K562 (cell line): ENCODE results near the gene NR1D2. TPM values are rescaled to one million over a fixed set of nuclear protein-coding genes. Genes with fewer than 3 reads are reported as not detected.

ENCODE experiments used
- CBFA2T2 ChIP-seq: fragments of 450-650 bp; conservative IDR thresholded peaks from 2 replicates; pipeline ENCODE4 v1.6.1; 2017; ENCODE audit warnings: mild to moderate bottlenecking
- CBX3 ChIP-seq, 2 experiments: IDR thresholded peaks; 1 replicate in 1 of 2; 2 replicates in 1 of 2; pipeline ENCODE4 v1.6.1; 2012; ENCODE audit warnings: inconsistent platforms in 2 of 2, low read length in 2 of 2, borderline replicate concordance in 1 of 2, control low read depth in 1 of 2
- HLTF ChIP-seq: fragments of 450-650 bp; IDR thresholded peaks from 2 replicates; pipeline ENCODE4 v1.6.1; 2016
- KLF16 ChIP-seq: IDR thresholded peaks from 2 replicates; pipeline ENCODE4 v1.6.1; 2016; ENCODE audit warnings: antibody characterized with exemption
- MGA ChIP-seq: fragments of 450-650 bp; IDR thresholded peaks from 2 replicates; pipeline ENCODE4 v1.6.1; 2016; ENCODE audit warnings: mild to moderate bottlenecking, moderate library complexity
- POLR2AphosphoS5 ChIP-seq: IDR thresholded peaks from 2 replicates; pipeline ENCODE4 v1.6.1; 2011; ENCODE audit warnings: mild to moderate bottlenecking, low read depth, low read length, moderate library complexity; ENCODE audit not compliant: control insufficient read depth, insufficient read depth
- PREB ChIP-seq: sonication (generic); formaldehyde crosslinking; IDR thresholded peaks from 2 replicates; pipeline ENCODE4 v1.8.1; 2023; ENCODE audit warnings: mild to moderate bottlenecking, missing genetic modification reagents
- SMC3 ChIP-seq: conservative IDR thresholded peaks from 2 replicates; pipeline ENCODE4 v1.6.1; 2011; ENCODE audit warnings: low read depth, low read length, improper control_type of control experiment; ENCODE audit not compliant: insufficient read depth
- TCF7 ChIP-seq: sonication (generic); IDR thresholded peaks from 2 replicates; pipeline ENCODE4 v1.6.1; 2016; ENCODE audit warnings: antibody characterized with exemption, borderline replicate concordance
- TEAD4 ChIP-seq, 2 experiments: sonication (generic) in 1 of 2; formaldehyde crosslinking in 1 of 2; IDR thresholded peaks; 2 replicates each; pipeline versions ENCODE4 v1.6.1 to v1.8.0; 2012 to 2022; ENCODE audit warnings: borderline replicate concordance in 1 of 2, inconsistent platforms in 1 of 2, low read length in 1 of 2, mild to moderate bottlenecking in 1 of 2, missing genetic modification reagents in 1 of 2
- USF1 ChIP-seq: sonication (generic); formaldehyde crosslinking; IDR thresholded peaks from 2 replicates; pipeline ENCODE4 v1.9.0; 2022; ENCODE audit warnings: mild to moderate bottlenecking, missing genetic modification reagents
- ZNF449 ChIP-seq: fragments of 250-450 bp; sonication (Bioruptor Pico); IDR thresholded peaks from 2 replicates; pipeline ENCODE4 v1.8.0; 2022; ENCODE audit warnings: moderate library complexity, mild to moderate bottlenecking, inconsistent platforms
- polyA plus RNA-seq, 8 experiments: library from polyadenylated mRNA; depleted of rRNA in 4 of 8; stranded (reverse) in 5 of 8; unstranded in 3 of 8; fragments of >200 nt; fragmentation: Nextera tagmentation in 2 of 8; fragmentation: Illumina TruSeq in 1 of 8; extraction: Ambion mirVana in 2 of 8; extraction: Trizol in 1 of 8; gene quantifications; 2 replicates each; pipeline versions ENCODE4 v1.2.1 to v1.2.3, GENCODE V29; 2011 to 2014; ENCODE audit warnings: inconsistent platforms in 1 of 8, missing spikeins in 1 of 8
- total RNA-seq, 7 experiments: library from RNA; depleted of rRNA in 6 of 7; stranded (reverse); fragments of >200 nt in 6 of 7; fragmentation: Illumina TruSeq in 2 of 7; extraction: Trizol in 2 of 7; gene quantifications; 2 replicates each; pipeline versions ENCODE4 v1.2.1 to v1.2.3, GENCODE V29; 2011 to 2021; ENCODE audit warnings: low replicate concordance in 1 of 7

Gene NR1D2
- total and polyA plus RNA-seq, 9 of the 15 experiments (the other 6 are each of a cell fraction or from before 2014, with no cell fraction given) = 1.2 to 5.5 (median 2.9) TPM

GRCh38 chr3:23938688-23939087, 6.4 kb upstream of the NR1D2 start (continued):
- TF ChIP-seq MGA = 0 out of 2 replicates have a peak, but pooled peaks have one; percentile 17
- TF ChIP-seq HLTF = no peak
- TF ChIP-seq PREB (CRISPR knock-in tag) = no peak
- peak; percentile 53; the same call in 1 of the 2 replicates for TF ChIP-seq TEAD4 (IDR thresholded peaks at IDR 0.05; ENCODE audit: low read length)
- no peak for TF ChIP-seq TEAD4 (CRISPR knock-in tag; IDR thresholded peaks at IDR 0.05; ENCODE audit: borderline replicate concordance)
- no peak for TF ChIP-seq ZNF449
- TF ChIP-seq POLR2AphosphoS5 = no peak
- no peak for TF ChIP-seq KLF16
- no peak for TF ChIP-seq SMC3
- peak; percentile 43 for TF ChIP-seq CBFA2T2
- TF ChIP-seq CBX3 (IDR thresholded peaks at IDR 0.05; ENCODE audit: borderline replicate concordance in 1 of 2, low read length in 2 of 2) = peak in 1 of 2 experiments; percentile 81; a peak in 1 of 3 replicates
- TF ChIP-seq USF1 (CRISPR knock-in tag) = peak; percentile 60; the same call in 1 of the 2 replicates
- TF ChIP-seq TCF7 = no peak
